Skeletal muscle cell (primary cell): Measurements from ENCODE around the gene TNNT3.
"Not testable (repeated sequence)": the region's sequence is repeated elsewhere in the genome, so short reads cannot be mapped to it uniquely, and the experiment has no call there.

Experiments used
- DNase-seq: peaks from one replicate; pipeline ENCODE4 v3.0.0-alpha.2; 2010; ENCODE audit warnings: low read depth
- H3K4me3 ChIP-seq: 2 replicates; pipeline ENCODE4 v1.5.1; 2011; ENCODE audit warnings: low read depth, mild to moderate bottlenecking, control low read depth, low read length, moderate library complexity

The TNNT3 gene

GRCh38 chr11:1880746-1881441 is 38.6 kb upstream of the TNNT3 start:
- H3K4me3 ChIP-seq: no peak overlapping the region
- no peak for DNase-seq

GRCh38 chr11:1881442-1882264 is 37.9 kb upstream of the TNNT3 start:
- H3K4me3 ChIP-seq: no peak overlapping the region
- no peak for DNase-seq

GRCh38 chr11:1882265-1883238 is 37.0 kb upstream of the TNNT3 start:
- DNase-seq: no peak
- H3K4me3 ChIP-seq: no peak overlapping the region

- H3K4me3 ChIP-seq: no peak overlapping the region
- DNase-seq: no peak
Observed at GRCh38 chr11:1883346-1884302, 35.9 kb upstream of the TNNT3 start.

GRCh38 chr11:1884303-1884700 is 35.2 kb upstream of the TNNT3 start:
- no peak overlapping the region for H3K4me3 ChIP-seq
- DNase-seq: no peak

- not testable (repeated sequence) for DNase-seq, H3K4me3 ChIP-seq
Observed at GRCh38 chr11:1886551-1886950, 33.0 kb upstream of the TNNT3 start.

GRCh38 chr11:1887451-1888346 is 31.8 kb upstream of the TNNT3 start:
- no peak overlapping the region for H3K4me3 ChIP-seq
- DNase-seq: no peak

- no peak for DNase-seq
- H3K4me3 ChIP-seq: no peak overlapping the region
Observed at GRCh38 chr11:1888347-1888753, 31.2 kb upstream of the TNNT3 start.

GRCh38 chr11:1888811-1889210 is 30.7 kb upstream of the TNNT3 start:
- no peak overlapping the region for H3K4me3 ChIP-seq
- DNase-seq: no peak

GRCh38 chr11:1889224-1889930 is 30.1 kb upstream of the TNNT3 start:
- no peak overlapping the region for H3K4me3 ChIP-seq
- DNase-seq: no peak

- no peak for DNase-seq
- H3K4me3 ChIP-seq: no peak overlapping the region
Observed at GRCh38 chr11:1889941-1890855, 29.3 kb upstream of the TNNT3 start.

GRCh38 chr11:1890856-1891830 is 28.4 kb upstream of the TNNT3 start:
- H3K4me3 ChIP-seq: no peak overlapping the region
- DNase-seq: no peak

- no peak for DNase-seq
- H3K4me3 ChIP-seq: no peak within 1 kb of the TSS
Observed at GRCh38 chr11:1891831-1892115, 27.7 kb upstream of the TNNT3 start, which contains the start of gene PRR33. PRR33 (minus strand) TSS chr11:1891895; CDS start chr11:1890584, 1,311 bp downstream.

- no peak for DNase-seq
- no peak overlapping the region for H3K4me3 ChIP-seq
Observed at GRCh38 chr11:1892116-1892515, 27.4 kb upstream of the TNNT3 start.

- no peak for DNase-seq
Observed at GRCh38 chr11:1892558-1892957, 26.9 kb upstream of the TNNT3 start.

More at GRCh38 chr11:1892558-1892957, 26.9 kb upstream of the TNNT3 start:
- H3K4me3 ChIP-seq: no peak overlapping the region
